Fibroblast of mammary gland (primary cell): ENCODE measurements around the gene METTL4.
A peak's percentile ranks its signal among the peaks of the same experiment; 100 is the strongest.

Experiments used
- DNase-seq: peaks from one replicate; pipeline ENCODE4 v3.0.0-alpha.2; 2010; ENCODE audit warnings: low read depth
- H3K4me3 ChIP-seq: 2 replicates; pipeline ENCODE4 v1.5.1; 2011; ENCODE audit warnings: low read depth, mild to moderate bottlenecking, low read length, moderate library complexity; ENCODE audit not compliant: control insufficient read depth
- CTCF ChIP-seq: conservative IDR thresholded peaks from 2 replicates; pipeline ENCODE4 v1.5.1; 2011; ENCODE audit warnings: low read depth, low read length, inconsistent platforms; ENCODE audit not compliant: control insufficient read depth, insufficient read depth

METTL4 gene

GRCh38 chr18:2538844-2539243, 32.5 kb downstream of the METTL4 start:
- TF ChIP-seq CTCF = no peak
- no peak overlapping the region for H3K4me3 ChIP-seq
- peak; percentile 13 for DNase-seq

- no peak for DNase-seq
- no peak overlapping the region for H3K4me3 ChIP-seq
- no peak for TF ChIP-seq CTCF
Measured at GRCh38 chr18:2538236-2538635, 33.1 kb downstream of the METTL4 start.

- no peak for DNase-seq
- TF ChIP-seq CTCF = no peak
- no peak overlapping the region for H3K4me3 ChIP-seq
Measured at GRCh38 chr18:2537296-2537695, 34.0 kb downstream of the METTL4 start.

GRCh38 chr18:2536493-2536892, 34.8 kb downstream of the METTL4 start:
- DNase-seq = peak; percentile 64
- no peak for TF ChIP-seq CTCF
- no peak overlapping the region for H3K4me3 ChIP-seq

- no peak for TF ChIP-seq CTCF
- DNase-seq = no peak
- H3K4me3 ChIP-seq = no peak overlapping the region
Measured at GRCh38 chr18:2536063-2536462, 35.2 kb downstream of the METTL4 start.

GRCh38 chr18:2535419-2535910, 35.8 kb downstream of the METTL4 start:
- no peak for DNase-seq
- no peak overlapping the region for H3K4me3 ChIP-seq
- TF ChIP-seq CTCF = no peak

- no peak overlapping the region for H3K4me3 ChIP-seq
- no peak for DNase-seq
- TF ChIP-seq CTCF = no peak
Measured at GRCh38 chr18:2534906-2535305, 36.4 kb downstream of the METTL4 start.
